ENCODE measurements around the gene ARMC12.

Gene ARMC12

DNA sequence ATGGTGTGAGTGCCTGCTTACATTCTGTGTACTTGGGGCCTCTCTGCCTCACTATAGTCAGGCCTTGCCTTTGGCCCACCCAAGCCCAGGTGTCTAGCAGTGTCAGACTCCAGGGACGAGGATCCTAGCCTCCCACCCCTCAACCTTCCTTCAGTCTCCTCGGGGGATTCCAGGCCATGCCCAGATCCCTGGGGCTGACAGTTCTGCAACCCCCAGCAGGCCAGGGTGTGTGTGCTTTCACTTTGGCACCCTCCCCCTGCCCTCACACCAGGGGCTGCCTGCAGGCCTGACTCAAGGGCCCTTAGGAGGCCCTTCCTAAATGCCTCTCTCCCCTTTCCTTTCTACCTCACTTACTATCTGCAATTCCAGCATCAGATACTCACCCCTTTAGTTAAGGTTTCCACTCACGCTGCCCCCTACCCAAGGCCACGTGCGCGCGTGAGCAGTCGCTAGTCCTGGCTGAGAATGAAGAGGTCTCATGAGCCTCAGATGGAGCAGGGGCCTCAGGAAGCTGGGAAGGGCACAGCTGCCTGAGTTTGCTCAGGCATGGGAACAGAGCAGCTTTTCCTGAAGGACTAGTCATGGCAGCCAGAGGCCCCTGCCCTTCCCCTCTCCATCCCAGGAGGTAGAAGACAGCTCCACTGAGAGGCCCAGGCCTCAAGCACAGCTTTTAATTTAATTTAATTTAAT, 61.1 kb downstream of the ARMC12 start:
- no peaks in the 10 kb centered on the region for H3K27me3 ChIP-seq (ENCODE audit: control insufficient read depth, low read length)
- no peaks in the 10 kb centered on the region for H3K9me3 ChIP-seq (ENCODE audit: control insufficient read depth, insufficient read depth, low read length)
- no peaks in the 10 kb centered on the region for H3K79me2 ChIP-seq (ENCODE audit: control insufficient read depth, low read length)
- no peak overlapping the region for H3K27ac ChIP-seq (ENCODE audit: low read depth, low read length)
- no peaks in the 10 kb centered on the region for H3K4me1 ChIP-seq (ENCODE audit: control insufficient read depth, low read length)
- H3K9me2 ChIP-seq (replicated peaks; ENCODE audit: control insufficient read depth, low read length), result no peaks in the 10 kb centered on the region
- no peaks in the 10 kb centered on the region for H3F3A ChIP-seq (ENCODE audit: control insufficient read depth, insufficient read depth)
- no peak overlapping the region for H3K4me2 ChIP-seq (ENCODE audit: low read length)
- H3K4me3 ChIP-seq (ENCODE audit: low read length), result no peak overlapping the region
- 0 out of 2 replicates have a peak, but pooled peaks cover 8% of the 10 kb centered on the region for H4K20me1 ChIP-seq (ENCODE audit: control insufficient read depth, insufficient read depth, low read depth, low read length)
- no peaks in the 10 kb centered on the region for H3K36me3 ChIP-seq (ENCODE audit: control insufficient read depth, low read length)
- TF ChIP-seq, protein P1, sequence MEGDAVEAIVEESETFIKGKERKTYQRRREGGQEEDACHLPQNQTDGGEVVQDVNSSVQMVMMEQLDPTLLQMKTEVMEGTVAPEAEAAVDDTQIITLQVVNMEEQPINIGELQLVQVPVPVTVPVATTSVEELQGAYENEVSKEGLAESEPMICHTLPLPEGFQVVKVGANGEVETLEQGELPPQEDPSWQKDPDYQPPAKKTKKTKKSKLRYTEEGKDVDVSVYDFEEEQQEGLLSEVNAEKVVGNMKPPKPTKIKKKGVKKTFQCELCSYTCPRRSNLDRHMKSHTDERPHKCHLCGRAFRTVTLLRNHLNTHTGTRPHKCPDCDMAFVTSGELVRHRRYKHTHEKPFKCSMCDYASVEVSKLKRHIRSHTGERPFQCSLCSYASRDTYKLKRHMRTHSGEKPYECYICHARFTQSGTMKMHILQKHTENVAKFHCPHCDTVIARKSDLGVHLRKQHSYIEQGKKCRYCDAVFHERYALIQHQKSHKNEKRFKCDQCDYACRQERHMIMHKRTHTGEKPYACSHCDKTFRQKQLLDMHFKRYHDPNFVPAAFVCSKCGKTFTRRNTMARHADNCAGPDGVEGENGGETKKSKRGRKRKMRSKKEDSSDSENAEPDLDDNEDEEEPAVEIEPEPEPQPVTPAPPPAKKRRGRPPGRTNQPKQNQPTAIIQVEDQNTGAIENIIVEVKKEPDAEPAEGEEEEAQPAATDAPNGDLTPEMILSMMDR (IDR thresholded peaks at IDR 0.05; ENCODE audit: low read depth, low read length, poor library complexity, severe bottlenecking), result no peak
- no peak for TF ChIP-seq EZH2phosphoT487 (IDR thresholded peaks at IDR 0.05; ENCODE audit: borderline replicate concordance, low read length)
